Ammon's horn (tissue), 1 donor: ENCODE results near the gene AP2B1.
"Not testable (repeated sequence)": the region's sequence is repeated elsewhere in the genome, so short reads cannot be mapped to it uniquely, and the experiment has no call there.

Source experiments
- DNase-seq: peaks from one replicate; pipeline ENCODE4 v3.0.0-alpha.2; 2016; ENCODE audit warnings: low spot score

The AP2B1 gene

GRCh38 chr17:35577830-35578196, 9.3 kb upstream of the AP2B1 start:
- peak; percentile 17 for DNase-seq

- DNase-seq: peak; percentile 96
Observed at GRCh38 chr17:35578197-35578928, 8.8 kb upstream of the AP2B1 start, which contains the start of gene PEX12. TSS of gene PEX12 (minus strand) at chr17:35578571. CDS start at chr17:35578021, 550 bp downstream.

- DNase-seq: no peak
Observed at GRCh38 chr17:35578929-35579432, 8.1 kb upstream of the AP2B1 start.

- DNase-seq: no peak
Observed at GRCh38 chr17:35584061-35584460, 3.1 kb upstream of the AP2B1 start.

- DNase-seq: no peak
Observed at GRCh38 chr17:35586569-35587073, 501 bp upstream of the AP2B1 start.

- no peak for DNase-seq
Observed at GRCh38 chr17:35588196-35588920, 1.2 kb downstream of the AP2B1 start.

- DNase-seq: no peak
Observed at GRCh38 chr17:35596072-35596471, 8.9 kb downstream of the AP2B1 start.

GRCh38 chr17:35596530-35597233, 9.6 kb downstream of the AP2B1 start:
- DNase-seq: no peak

- DNase-seq: no peak
Observed at GRCh38 chr17:35597604-35598003, 10.5 kb downstream of the AP2B1 start.

- DNase-seq: no peak
Observed at GRCh38 chr17:35603674-35604073, 16.6 kb downstream of the AP2B1 start.

GRCh38 chr17:35605678-35606077, 18.6 kb downstream of the AP2B1 start:
- DNase-seq: peak; percentile 5

GRCh38 chr17:35607239-35607847, 20.2 kb downstream of the AP2B1 start:
- no peak for DNase-seq

- no peak for DNase-seq
Observed at GRCh38 chr17:35609831-35610230, 22.7 kb downstream of the AP2B1 start.

- DNase-seq: not testable (repeated sequence)
Observed at GRCh38 chr17:35610746-35611145, 23.6 kb downstream of the AP2B1 start.

- DNase-seq: peak; percentile 73
Observed at GRCh38 chr17:35612924-35613521, 25.9 kb downstream of the AP2B1 start.

GRCh38 chr17:35614810-35615209, 27.7 kb downstream of the AP2B1 start:
- DNase-seq: no peak

GRCh38 chr17:35616536-35616935, 29.4 kb downstream of the AP2B1 start:
- DNase-seq: no peak

- DNase-seq: no peak
Observed at GRCh38 chr17:35617505-35617904, 30.4 kb downstream of the AP2B1 start.

GRCh38 chr17:35618628-35619027, 31.5 kb downstream of the AP2B1 start:
- DNase-seq: no peak

GRCh38 chr17:35621768-35622167, 34.6 kb downstream of the AP2B1 start:
- no peak for DNase-seq

GRCh38 chr17:35627417-35627816, 40.3 kb downstream of the AP2B1 start:
- no peak for DNase-seq
